Liver (tissue), 9 donors: Measurements from ENCODE around the gene CIC. TPM values are rescaled to one million over a fixed set of nuclear protein-coding genes. Genes with fewer than 3 reads are reported as not detected.

Source experiments
- DNase-seq: peaks from one replicate; pipeline ENCODE4 v3.0.0-alpha.2; 2017; ENCODE audit warnings: low spot score
- H3K27ac ChIP-seq, 2 donors: one replicate each; pipeline ENCODE4 v1.7.0; 2013; ENCODE audit warnings: inconsistent platforms in 2 of 2, low read length in 2 of 2, control low read depth in 1 of 2, low read depth in 1 of 2, mild to moderate bottlenecking in 1 of 2
- H3K27me3 ChIP-seq, 4 donors: one replicate each; pipeline versions ENCODE4 v1.6.1 to v1.7.0; 2013; ENCODE audit warnings: low read length in 3 of 4, inconsistent platforms in 1 of 4, mild to moderate bottlenecking in 1 of 4, moderate library complexity in 1 of 4; ENCODE audit not compliant: control insufficient read depth in 4 of 4, insufficient read depth in 4 of 4
- H3K36me3 ChIP-seq, 4 donors: one replicate each; pipeline versions ENCODE4 v1.6.1 to v1.7.0; 2013; ENCODE audit warnings: low read length in 3 of 4, mild to moderate bottlenecking in 3 of 4, low read depth in 1 of 4, moderate library complexity in 1 of 4; ENCODE audit not compliant: control insufficient read depth in 4 of 4, insufficient read depth in 3 of 4
- H3K4me1 ChIP-seq, 4 donors: one replicate each; pipeline versions ENCODE4 v1.6.1 to v1.7.0; 2013; ENCODE audit warnings: low read length in 3 of 4, mild to moderate bottlenecking in 3 of 4, moderate library complexity in 1 of 4; ENCODE audit not compliant: control insufficient read depth in 4 of 4, insufficient read depth in 4 of 4
- H3K4me3 ChIP-seq, 3 donors: one replicate each; pipeline versions ENCODE4 v1.6.1 to v1.7.0; 2013; ENCODE audit warnings: low read length in 3 of 3, control low read depth in 1 of 3, low read depth in 1 of 3, mild to moderate bottlenecking in 1 of 3
- H3K9ac ChIP-seq, 2 donors: one replicate each; pipeline ENCODE4 v1.7.0; 2013; ENCODE audit warnings: low read length in 2 of 2, mild to moderate bottlenecking in 2 of 2, moderate library complexity in 2 of 2, control low read depth in 1 of 2, low read depth in 1 of 2
- H3K9me3 ChIP-seq, 4 donors: one replicate each; pipeline versions ENCODE4 v1.6.1 to v1.7.0; 2013; ENCODE audit warnings: low read length in 3 of 4; ENCODE audit not compliant: control insufficient read depth in 4 of 4
- ATF3 ChIP-seq: IDR thresholded peaks from 2 replicates; pipeline ENCODE4 v1.6.1; 2016; ENCODE audit warnings: antibody characterized with exemption
- CTCF ChIP-seq: fragments of 150-350 bp; IDR thresholded peaks from 2 replicates; pipeline ENCODE4 v1.5.1; 2017; ENCODE audit warnings: improper control_type of control experiment, low read depth, low read length; ENCODE audit not compliant: missing input control
- EGR1 ChIP-seq, 2 donors: IDR thresholded peaks; 2 replicates each; pipeline ENCODE4 v1.6.1; 2016 to 2018; ENCODE audit warnings: antibody characterized with exemption in 2 of 2, low read depth in 2 of 2
- FOXA1 ChIP-seq: IDR thresholded peaks from 2 replicates; pipeline ENCODE4 v1.6.1; 2016; ENCODE audit warnings: antibody characterized with exemption
- FOXA2 ChIP-seq: IDR thresholded peaks from 2 replicates; pipeline ENCODE4 v1.6.1; 2016; ENCODE audit warnings: antibody characterized with exemption
- GABPA ChIP-seq, 2 donors: IDR thresholded peaks in 1 of 2; conservative IDR thresholded peaks in 1 of 2; 2 replicates each; pipeline ENCODE4 v1.6.1; 2016; ENCODE audit warnings: antibody characterized with exemption in 2 of 2, mild to moderate bottlenecking in 1 of 2, moderate library complexity in 1 of 2
- HNF4A ChIP-seq, 2 donors: conservative IDR thresholded peaks; 2 replicates each; pipeline ENCODE4 v1.6.1; 2016; ENCODE audit warnings: antibody characterized with exemption in 2 of 2, mild to moderate bottlenecking in 2 of 2
- HNF4G ChIP-seq: IDR thresholded peaks from 2 replicates; pipeline ENCODE4 v1.6.1; 2016; ENCODE audit warnings: antibody characterized with exemption
- MAX ChIP-seq: IDR thresholded peaks from 2 replicates; pipeline ENCODE4 v1.6.1; 2016; ENCODE audit warnings: antibody characterized with exemption
- NR2F2 ChIP-seq: IDR thresholded peaks from 2 replicates; pipeline ENCODE4 v1.6.1; 2016; ENCODE audit warnings: antibody characterized with exemption
- RAD21 ChIP-seq, 2 donors: IDR thresholded peaks; 2 replicates each; pipeline ENCODE4 v1.6.1; 2016; ENCODE audit warnings: antibody characterized with exemption in 2 of 2, mild to moderate bottlenecking in 2 of 2
- RXRA ChIP-seq, 2 donors: IDR thresholded peaks; 2 replicates each; pipeline ENCODE4 v1.6.1; 2017 to 2018; ENCODE audit warnings: antibody characterized with exemption in 2 of 2, mild to moderate bottlenecking in 1 of 2
- SP1 ChIP-seq: IDR thresholded peaks from 2 replicates; pipeline ENCODE4 v1.6.1; 2018; ENCODE audit warnings: antibody characterized with exemption, mild to moderate bottlenecking
- TAF1 ChIP-seq: conservative IDR thresholded peaks from 2 replicates; pipeline ENCODE4 v1.6.1; 2016; ENCODE audit warnings: antibody characterized with exemption, mild to moderate bottlenecking
- YY1 ChIP-seq: IDR thresholded peaks from 2 replicates; pipeline ENCODE4 v1.6.1; 2016; ENCODE audit warnings: antibody characterized with exemption, mild to moderate bottlenecking
- WGBS: extraction: QIAGEN DNeasy Blood & Tissue Kit; methylation state at CpG from one replicate; pipeline ENCODE4 v1.1.7; 2013; 5-methylcytosine and 5-hydroxymethylcytosine counted together
- polyA plus RNA-seq, 2 donors: library from polyadenylated mRNA; stranded (reverse) in 1 of 2; unstranded in 1 of 2; fragments of 200-250 nt in 1 of 2; fragments of >200 nt in 1 of 2; fragmentation: Nextera tagmentation in 1 of 2; extraction: Ambion mirVana in 1 of 2; gene quantifications; one replicate each; pipeline versions ENCODE4 v1.2.1 to v1.2.3, GENCODE V29; 2013 to 2015
- total RNA-seq, 2 donors: library from RNA; depleted of rRNA; stranded (reverse); fragments of >200 nt; gene quantifications; one replicate each; pipeline ENCODE4 v1.2.3, GENCODE V29; 2014
- donor health status: healthy.
- donor health status: healthy.
- donor health status: healthy.
- donor health status: healthy.
- donor health status: healthy.

The CIC gene
- total and polyA plus RNA-seq, 4 donors: 5.6 to 21.3 (median 17.2) TPM

GRCh38 chr19:42292042-42292960, 23.2 kb downstream of the CIC start:
- Histone ChIP-seq H3K4me3 (no peak overlapping the region), H3K36me3 (peaks cover 28 to 75% (median 42%) of the 10 kb centered on the region in 4 donors), H3K4me1 (no peaks in the 10 kb centered on the region), H3K9me3 (no peaks in the 10 kb centered on the region), H3K27ac (no peak overlapping the region), H3K9ac (no peak overlapping the region), H3K27me3 (no peaks in the 10 kb centered on the region)
- TF ChIP-seq ATF3 (no peak), RAD21 (IDR thresholded peaks at IDR 0.05) (no peak)
- WGBS: 95% methylated on average over 27 of the region's 27 CpGs
- no peak for DNase-seq

- TF ChIP-seq CTCF (no peak), FOXA2 (no peak), RAD21 (IDR thresholded peaks at IDR 0.05) (no peak), MAX (no peak), FOXA1 (no peak), ATF3 (no peak), TAF1 (no peak), RXRA (IDR thresholded peaks at IDR 0.05) (no peak), HNF4G (no peak), NR2F2 (no peak), HNF4A (conservative IDR thresholded peaks at IDR 0.05) (no peak)
- H3K4me3 ChIP-seq: no peak overlapping the region
- H3K27me3 ChIP-seq: no peaks in the 10 kb centered on the region
- H3K27ac ChIP-seq: no peak overlapping the region
- 95% methylated on average over 14 of the region's 14 CpGs for WGBS
- peaks cover 0 to 2% (median 0%) of the 10 kb centered on the region in 4 donors for H3K4me1 ChIP-seq
- peaks cover 24 to 68% (median 36%) of the 10 kb centered on the region in 4 donors for H3K36me3 ChIP-seq
- no peaks in the 10 kb centered on the region for H3K9me3 ChIP-seq
- no peak overlapping the region for H3K9ac ChIP-seq
- no peak for DNase-seq
Measured at GRCh38 chr19:42292963-42293362, 23.9 kb downstream of the CIC start.

- Histone ChIP-seq H3K9me3 (no peaks in the 10 kb centered on the region), H3K36me3 (peaks cover 19 to 63% (median 33%) of the 10 kb centered on the region in 4 donors), H3K4me3 (no peak overlapping the region), H3K4me1 (peaks cover 0 to 8% (median 1%) of the 10 kb centered on the region in 4 donors), H3K27ac (no peak overlapping the region), H3K27me3 (no peaks in the 10 kb centered on the region), H3K9ac (no peak overlapping the region)
- TF ChIP-seq HNF4G (no peak), EGR1 (IDR thresholded peaks at IDR 0.05; ENCODE audit: low read depth in 2 of 2) (no peak), TAF1 (no peak), RAD21 (IDR thresholded peaks at IDR 0.05) (no peak), YY1 (no peak), CTCF (no peak), RXRA (IDR thresholded peaks at IDR 0.05) (no peak), FOXA2 (no peak), FOXA1 (no peak), GABPA (IDR thresholded peaks at IDR 0.05 in 1 of 2, conservative IDR thresholded peaks at IDR 0.05 in 1 of 2) (no peak), MAX (no peak), HNF4A (conservative IDR thresholded peaks at IDR 0.05) (no peak), SP1 (no peak)
- WGBS: 93% methylated on average over 17 of the region's 17 CpGs
- DNase-seq: no peak
Measured at GRCh38 chr19:42293540-42293939, 24.5 kb downstream of the CIC start.
